Stimulated activated CD8-positive, alpha-beta memory T cell treated with anti-CD3 and anti-CD28 coated beads, Interleukin-12 subunit alpha, Interleukin-12 subunit beta, amount 100 ng/mL, for 24 hours (primary cell): ENCODE measurements around the gene CYTH1.

Experiments used
- DNase-seq: peaks from one replicate; pipeline ENCODE4 v3.0.0-alpha.2; 2020; ENCODE audit errors: extremely low read depth

CYTH1 gene

GRCh38 chr17:78734793-78735641 is 47.1 kb downstream of the CYTH1 start:
- DNase-seq = no peak

- DNase-seq = no peak
These were observed 49.7 kb downstream of the CYTH1 start for GRCh38 chr17:78732354-78732753.

- DNase-seq = no peak
These were observed 50.2 kb downstream of the CYTH1 start for GRCh38 chr17:78731904-78732303.

- no peak for DNase-seq
These were observed 52.4 kb downstream of the CYTH1 start for GRCh38 chr17:78729641-78730040.

- no peak for DNase-seq
These were observed 53.6 kb downstream of the CYTH1 start for GRCh38 chr17:78728495-78728894.

GRCh38 chr17:78727476-78728229 is 54.4 kb downstream of the CYTH1 start:
- no peak for DNase-seq

GRCh38 chr17:78727057-78727456 is 55.0 kb downstream of the CYTH1 start:
- DNase-seq = no peak

GRCh38 chr17:78726513-78726912 is 55.6 kb downstream of the CYTH1 start:
- DNase-seq = no peak

- no peak for DNase-seq
These were observed 56.5 kb downstream of the CYTH1 start for GRCh38 chr17:78725448-78726021.

GRCh38 chr17:78724999-78725398 is 57.1 kb downstream of the CYTH1 start:
- DNase-seq = no peak

- no peak for DNase-seq
These were observed 57.5 kb downstream of the CYTH1 start for GRCh38 chr17:78724544-78724943.

- DNase-seq = no peak
These were observed 58.1 kb downstream of the CYTH1 start for GRCh38 chr17:78723957-78724356.

GRCh38 chr17:78723001-78723796 is 58.9 kb downstream of the CYTH1 start:
- DNase-seq = no peak

- DNase-seq = no peak
These were observed 59.8 kb downstream of the CYTH1 start for GRCh38 chr17:78722246-78722761.

- no peak for DNase-seq
These were observed 62.3 kb downstream of the CYTH1 start for GRCh38 chr17:78719630-78720298.

GRCh38 chr17:78718575-78719208 is 63.4 kb downstream of the CYTH1 start:
- no peak for DNase-seq

- no peak for DNase-seq
These were observed 64.6 kb downstream of the CYTH1 start for GRCh38 chr17:78717431-78717980.

- DNase-seq = no peak
These were observed 65.2 kb downstream of the CYTH1 start for GRCh38 chr17:78716814-78717393.

- no peak for DNase-seq
These were observed 65.8 kb downstream of the CYTH1 start for GRCh38 chr17:78716292-78716691.

GRCh38 chr17:78715876-78716275 is 66.2 kb downstream of the CYTH1 start:
- no peak for DNase-seq
